SK-N-SH treated with all-trans-retinoic acid at 6 μM for 48 hours (cell line): ENCODE measurements around the gene TWIST2.

Experiments used
- ATAC-seq: fragments of 200-7000 bp; cut with Tn5 transposase; 3 replicates; pipeline ENCODE4 v1.9.1; 2020; ENCODE audit warnings: mild to moderate bottlenecking, moderate library complexity
- BACH2 ChIP-seq: fragments of 250-450 bp; sonication (Bioruptor Pico); IDR thresholded peaks from 2 replicates; pipeline ENCODE4 v1.9.0; 2021; ENCODE audit warnings: mild to moderate bottlenecking, borderline replicate concordance
- ESRRG ChIP-seq: fragments of 250-450 bp; sonication (Bioruptor Pico); IDR thresholded peaks from 2 replicates; pipeline ENCODE4 v1.6.1; 2021; ENCODE audit warnings: mild to moderate bottlenecking
- GLIS3 ChIP-seq: fragments of 250-450 bp; sonication (Bioruptor Pico); IDR thresholded peaks from 2 replicates; pipeline ENCODE4 v1.5.0; 2020; ENCODE audit warnings: mild to moderate bottlenecking, moderate library complexity
- ISL1 ChIP-seq: fragments of 250-450 bp; sonication (Bioruptor Pico); IDR thresholded peaks from 2 replicates; pipeline ENCODE4 v2.1.2; 2022; ENCODE audit warnings: mild to moderate bottlenecking, moderate library complexity
- OSR1 ChIP-seq: fragments of 250-450 bp; sonication (Bioruptor Pico); IDR thresholded peaks from 2 replicates; pipeline ENCODE4 v1.8.0; 2022; ENCODE audit warnings: moderate library complexity, mild to moderate bottlenecking, inconsistent platforms
- PPARA ChIP-seq: fragments of 250-450 bp; sonication (Bioruptor Pico); IDR thresholded peaks from 2 replicates; pipeline ENCODE4 v1.5.0; 2020; ENCODE audit warnings: mild to moderate bottlenecking, borderline replicate concordance
- RARB ChIP-seq: fragments of 250-450 bp; sonication (Bioruptor Pico); IDR thresholded peaks from 2 replicates; pipeline ENCODE4 v1.8.0; 2021; ENCODE audit warnings: mild to moderate bottlenecking, moderate library complexity
- TCF4 ChIP-seq: fragments of 250-450 bp; sonication (Bioruptor Pico); IDR thresholded peaks from 2 replicates; pipeline ENCODE4 v1.8.0; 2021; ENCODE audit warnings: mild to moderate bottlenecking, moderate library complexity, borderline replicate concordance
- TOX ChIP-seq: fragments of 250-450 bp; sonication (Bioruptor Pico); IDR thresholded peaks from 2 replicates; pipeline ENCODE4 v1.8.0; 2021; ENCODE audit warnings: mild to moderate bottlenecking, moderate library complexity, borderline replicate concordance
- ZFP3 ChIP-seq: fragments of 250-450 bp; sonication (Bioruptor Pico); IDR thresholded peaks from 2 replicates; pipeline ENCODE4 v1.5.0; 2020; ENCODE audit warnings: mild to moderate bottlenecking, moderate library complexity
- ZNF565 ChIP-seq: fragments of 450-650 bp; formaldehyde crosslinking; conservative IDR thresholded peaks from 2 replicates; pipeline ENCODE4 v1.5.0; 2020; ENCODE audit warnings: low read depth, mild to moderate bottlenecking, moderate library complexity
- ZNF70 ChIP-seq: fragments of 450-650 bp; formaldehyde crosslinking; IDR thresholded peaks from 2 replicates; pipeline ENCODE4 v1.5.0; 2020; ENCODE audit warnings: mild to moderate bottlenecking, moderate library complexity
- ZNF8 ChIP-seq: fragments of 450-650 bp; formaldehyde crosslinking; IDR thresholded peaks from 2 replicates; pipeline ENCODE4 v1.5.0; 2020; ENCODE audit warnings: mild to moderate bottlenecking, moderate library complexity
- TF ChIP-seq, protein P1 (sequence below): fragments of 250-450 bp; sonication (Bioruptor Pico); IDR thresholded peaks from 2 replicates; pipeline ENCODE4 v1.5.1; 2021; ENCODE audit warnings: mild to moderate bottlenecking, moderate library complexity
- TF ChIP-seq, protein P2 (sequence below): fragments of 250-450 bp; sonication (Bioruptor Pico); IDR thresholded peaks from 2 replicates; pipeline ENCODE4 v1.5.0; 2020; ENCODE audit warnings: mild to moderate bottlenecking, moderate library complexity
- TF ChIP-seq, protein P3 (sequence below): fragments of 250-450 bp; sonication (Bioruptor Pico); IDR thresholded peaks from 2 replicates; pipeline ENCODE4 v1.8.0; 2020; ENCODE audit warnings: mild to moderate bottlenecking, moderate library complexity, borderline replicate concordance
- TF ChIP-seq, protein P4 (sequence below): fragments of 250-450 bp; sonication (Bioruptor Pico); IDR thresholded peaks from 2 replicates; pipeline ENCODE4 v1.5.1; 2020; ENCODE audit warnings: low read depth, mild to moderate bottlenecking, moderate library complexity

Gene TWIST2

DNA sequence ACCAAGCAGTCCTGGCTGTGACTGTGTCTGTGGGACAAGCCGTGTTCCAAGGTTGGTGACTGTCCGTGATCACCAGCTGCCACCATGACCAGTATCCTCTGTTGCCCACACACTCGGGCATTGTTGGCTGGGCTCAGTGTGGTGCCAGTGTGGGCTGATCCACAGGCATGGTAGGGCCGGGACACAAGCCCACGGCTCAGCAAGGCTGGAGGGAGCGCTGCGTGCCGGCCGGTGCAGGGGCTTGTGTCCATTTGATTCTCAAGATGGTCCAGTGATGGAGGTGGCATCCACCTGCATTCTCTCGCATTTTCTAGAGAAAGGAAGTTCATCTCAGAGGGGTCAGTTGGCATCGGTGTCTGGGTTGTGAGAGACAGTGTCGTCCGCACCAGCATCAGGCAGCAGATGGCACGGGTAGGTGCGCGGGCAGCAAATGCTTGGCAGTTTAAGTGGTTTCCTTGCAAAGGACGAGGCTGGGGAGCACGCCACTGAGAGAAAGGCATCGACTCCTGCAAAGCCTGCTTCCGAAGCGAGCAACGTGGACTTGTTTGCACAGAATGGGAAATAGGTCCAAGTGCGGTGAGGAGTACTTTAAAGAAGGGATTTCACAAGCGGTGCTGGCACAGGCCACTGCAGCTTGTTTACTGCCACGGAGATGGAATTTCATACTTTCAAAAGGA is 20.9 kb downstream of the TWIST2 start (continued):
- TF ChIP-seq PPARA (CRISPR knock-in tag) (no peak), TOX (CRISPR knock-in tag) (no peak), GLIS3 (no peak), OSR1 (CRISPR knock-in tag) (no peak)
- TF ChIP-seq, protein P1, sequence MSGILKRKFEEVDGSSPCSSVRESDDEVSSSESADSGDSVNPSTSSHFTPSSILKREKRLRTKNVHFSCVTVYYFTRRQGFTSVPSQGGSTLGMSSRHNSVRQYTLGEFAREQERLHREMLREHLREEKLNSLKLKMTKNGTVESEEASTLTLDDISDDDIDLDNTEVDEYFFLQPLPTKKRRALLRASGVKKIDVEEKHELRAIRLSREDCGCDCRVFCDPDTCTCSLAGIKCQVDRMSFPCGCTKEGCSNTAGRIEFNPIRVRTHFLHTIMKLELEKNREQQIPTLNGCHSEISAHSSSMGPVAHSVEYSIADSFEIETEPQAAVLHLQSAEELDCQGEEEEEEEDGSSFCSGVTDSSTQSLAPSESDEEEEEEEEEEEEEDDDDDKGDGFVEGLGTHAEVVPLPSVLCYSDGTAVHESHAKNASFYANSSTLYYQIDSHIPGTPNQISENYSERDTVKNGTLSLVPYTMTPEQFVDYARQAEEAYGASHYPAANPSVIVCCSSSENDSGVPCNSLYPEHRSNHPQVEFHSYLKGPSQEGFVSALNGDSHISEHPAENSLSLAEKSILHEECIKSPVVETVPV (CRISPR knock-in tag), result no peak
- TF ChIP-seq, all 23 proteins: peak for 0

DNA sequence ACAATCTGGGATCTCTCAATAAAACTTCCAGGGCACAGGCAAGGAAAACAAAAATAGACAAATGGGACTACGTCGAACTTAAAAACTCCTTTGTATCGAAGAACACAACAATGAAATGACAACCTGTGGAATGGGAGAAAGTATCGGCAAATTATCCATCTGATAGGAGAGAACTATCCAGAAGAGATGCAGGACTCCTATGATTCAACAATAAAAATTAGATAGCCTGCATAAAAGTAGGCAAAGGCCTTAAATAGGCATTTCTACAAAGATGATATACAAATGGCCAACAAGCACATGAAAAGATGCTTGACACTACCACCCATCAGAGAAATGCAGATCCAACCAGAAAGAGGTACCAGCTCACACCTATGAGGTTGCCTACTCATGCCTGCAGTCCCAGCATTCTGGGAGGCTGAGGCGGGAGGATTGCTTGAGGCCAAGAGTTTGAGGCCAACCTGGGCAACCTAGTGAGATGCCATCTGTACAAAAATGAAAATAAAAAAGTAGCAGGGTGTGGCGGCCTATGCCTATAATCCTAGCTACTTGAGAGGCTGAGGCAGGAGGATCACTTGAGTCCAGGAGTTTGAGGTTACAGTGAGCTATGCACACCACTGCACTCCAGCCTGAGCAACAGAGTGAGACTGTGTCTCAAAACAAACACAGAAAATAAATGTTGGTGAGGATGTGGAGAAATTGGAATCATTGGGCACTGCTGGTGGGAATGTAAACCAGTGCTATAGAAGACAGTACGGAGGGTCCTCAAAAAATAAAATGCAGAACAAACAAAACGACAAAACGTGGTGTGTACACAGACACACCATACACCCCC is 21.6 kb downstream of the TWIST2 start:
- ATAC-seq, result no peak
- no peak for TF ChIP-seq RARB (CRISPR knock-in tag)
- no peak for TF ChIP-seq ESRRG (CRISPR knock-in tag)
- TF ChIP-seq, protein P2, sequence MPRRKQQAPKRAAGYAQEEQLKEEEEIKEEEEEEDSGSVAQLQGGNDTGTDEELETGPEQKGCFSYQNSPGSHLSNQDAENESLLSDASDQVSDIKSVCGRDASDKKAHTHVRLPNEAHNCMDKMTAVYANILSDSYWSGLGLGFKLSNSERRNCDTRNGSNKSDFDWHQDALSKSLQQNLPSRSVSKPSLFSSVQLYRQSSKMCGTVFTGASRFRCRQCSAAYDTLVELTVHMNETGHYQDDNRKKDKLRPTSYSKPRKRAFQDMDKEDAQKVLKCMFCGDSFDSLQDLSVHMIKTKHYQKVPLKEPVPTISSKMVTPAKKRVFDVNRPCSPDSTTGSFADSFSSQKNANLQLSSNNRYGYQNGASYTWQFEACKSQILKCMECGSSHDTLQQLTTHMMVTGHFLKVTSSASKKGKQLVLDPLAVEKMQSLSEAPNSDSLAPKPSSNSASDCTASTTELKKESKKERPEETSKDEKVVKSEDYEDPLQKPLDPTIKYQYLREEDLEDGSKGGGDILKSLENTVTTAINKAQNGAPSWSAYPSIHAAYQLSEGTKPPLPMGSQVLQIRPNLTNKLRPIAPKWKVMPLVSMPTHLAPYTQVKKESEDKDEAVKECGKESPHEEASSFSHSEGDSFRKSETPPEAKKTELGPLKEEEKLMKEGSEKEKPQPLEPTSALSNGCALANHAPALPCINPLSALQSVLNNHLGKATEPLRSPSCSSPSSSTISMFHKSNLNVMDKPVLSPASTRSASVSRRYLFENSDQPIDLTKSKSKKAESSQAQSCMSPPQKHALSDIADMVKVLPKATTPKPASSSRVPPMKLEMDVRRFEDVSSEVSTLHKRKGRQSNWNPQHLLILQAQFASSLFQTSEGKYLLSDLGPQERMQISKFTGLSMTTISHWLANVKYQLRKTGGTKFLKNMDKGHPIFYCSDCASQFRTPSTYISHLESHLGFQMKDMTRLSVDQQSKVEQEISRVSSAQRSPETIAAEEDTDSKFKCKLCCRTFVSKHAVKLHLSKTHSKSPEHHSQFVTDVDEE (CRISPR knock-in tag), result no peak
- TF ChIP-seq, protein P3, sequence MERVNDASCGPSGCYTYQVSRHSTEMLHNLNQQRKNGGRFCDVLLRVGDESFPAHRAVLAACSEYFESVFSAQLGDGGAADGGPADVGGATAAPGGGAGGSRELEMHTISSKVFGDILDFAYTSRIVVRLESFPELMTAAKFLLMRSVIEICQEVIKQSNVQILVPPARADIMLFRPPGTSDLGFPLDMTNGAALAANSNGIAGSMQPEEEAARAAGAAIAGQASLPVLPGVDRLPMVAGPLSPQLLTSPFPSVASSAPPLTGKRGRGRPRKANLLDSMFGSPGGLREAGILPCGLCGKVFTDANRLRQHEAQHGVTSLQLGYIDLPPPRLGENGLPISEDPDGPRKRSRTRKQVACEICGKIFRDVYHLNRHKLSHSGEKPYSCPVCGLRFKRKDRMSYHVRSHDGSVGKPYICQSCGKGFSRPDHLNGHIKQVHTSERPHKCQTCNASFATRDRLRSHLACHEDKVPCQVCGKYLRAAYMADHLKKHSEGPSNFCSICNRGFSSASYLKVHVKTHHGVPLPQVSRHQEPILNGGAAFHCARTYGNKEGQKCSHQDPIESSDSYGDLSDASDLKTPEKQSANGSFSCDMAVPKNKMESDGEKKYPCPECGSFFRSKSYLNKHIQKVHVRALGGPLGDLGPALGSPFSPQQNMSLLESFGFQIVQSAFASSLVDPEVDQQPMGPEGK (CRISPR knock-in tag), result no peak

DNA sequence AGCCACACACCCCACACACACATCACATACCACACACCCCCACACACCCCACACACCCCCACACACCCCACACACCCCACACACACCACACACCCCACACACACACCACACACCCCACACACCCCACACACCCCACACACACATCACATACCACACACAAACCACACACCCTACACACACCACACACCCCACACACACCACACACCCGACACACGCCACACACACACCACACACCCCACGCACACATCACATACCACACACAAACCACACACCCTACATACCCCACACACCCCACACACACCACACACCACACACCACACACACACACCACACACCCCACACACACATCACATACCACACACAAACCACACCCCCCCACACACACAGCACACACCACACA is 22.4 kb downstream of the TWIST2 start:
- ATAC-seq, result no peak
- TF ChIP-seq, protein P1 (CRISPR knock-in tag), result no peak
- TF ChIP-seq ZNF8, result no peak
- TF ChIP-seq, protein P4, sequence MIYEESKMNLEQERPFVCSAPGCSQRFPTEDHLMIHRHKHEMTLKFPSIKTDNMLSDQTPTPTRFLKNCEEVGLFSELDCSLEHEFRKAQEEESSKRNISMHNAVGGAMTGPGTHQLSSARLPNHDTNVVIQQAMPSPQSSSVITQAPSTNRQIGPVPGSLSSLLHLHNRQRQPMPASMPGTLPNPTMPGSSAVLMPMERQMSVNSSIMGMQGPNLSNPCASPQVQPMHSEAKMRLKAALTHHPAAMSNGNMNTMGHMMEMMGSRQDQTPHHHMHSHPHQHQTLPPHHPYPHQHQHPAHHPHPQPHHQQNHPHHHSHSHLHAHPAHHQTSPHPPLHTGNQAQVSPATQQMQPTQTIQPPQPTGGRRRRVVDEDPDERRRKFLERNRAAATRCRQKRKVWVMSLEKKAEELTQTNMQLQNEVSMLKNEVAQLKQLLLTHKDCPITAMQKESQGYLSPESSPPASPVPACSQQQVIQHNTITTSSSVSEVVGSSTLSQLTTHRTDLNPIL, result no peak
- no peak for TF ChIP-seq GLIS3
- TF ChIP-seq ZFP3 (CRISPR knock-in tag), result no peak
- no peak for TF ChIP-seq TCF4 (CRISPR knock-in tag)
- TF ChIP-seq, protein P3 (CRISPR knock-in tag), result no peak
- TF ChIP-seq TOX (CRISPR knock-in tag), result no peak
- TF ChIP-seq ZNF565 (CRISPR knock-in tag), result no peak
- no peak for TF ChIP-seq ISL1 (CRISPR knock-in tag)
- no peak for TF ChIP-seq BACH2
- TF ChIP-seq ZNF70 (CRISPR knock-in tag), result no peak
- no peak for TF ChIP-seq OSR1 (CRISPR knock-in tag)
